ENCODE measurements around the gene KRTAP5-4.
A peak's percentile ranks its signal among the peaks of the same experiment; 100 is the strongest.
"Not testable (repeated sequence)": the region's sequence is repeated elsewhere in the genome, so short reads cannot be mapped to it uniquely, and the experiment has no call there.

Gene KRTAP5-4

DNA sequence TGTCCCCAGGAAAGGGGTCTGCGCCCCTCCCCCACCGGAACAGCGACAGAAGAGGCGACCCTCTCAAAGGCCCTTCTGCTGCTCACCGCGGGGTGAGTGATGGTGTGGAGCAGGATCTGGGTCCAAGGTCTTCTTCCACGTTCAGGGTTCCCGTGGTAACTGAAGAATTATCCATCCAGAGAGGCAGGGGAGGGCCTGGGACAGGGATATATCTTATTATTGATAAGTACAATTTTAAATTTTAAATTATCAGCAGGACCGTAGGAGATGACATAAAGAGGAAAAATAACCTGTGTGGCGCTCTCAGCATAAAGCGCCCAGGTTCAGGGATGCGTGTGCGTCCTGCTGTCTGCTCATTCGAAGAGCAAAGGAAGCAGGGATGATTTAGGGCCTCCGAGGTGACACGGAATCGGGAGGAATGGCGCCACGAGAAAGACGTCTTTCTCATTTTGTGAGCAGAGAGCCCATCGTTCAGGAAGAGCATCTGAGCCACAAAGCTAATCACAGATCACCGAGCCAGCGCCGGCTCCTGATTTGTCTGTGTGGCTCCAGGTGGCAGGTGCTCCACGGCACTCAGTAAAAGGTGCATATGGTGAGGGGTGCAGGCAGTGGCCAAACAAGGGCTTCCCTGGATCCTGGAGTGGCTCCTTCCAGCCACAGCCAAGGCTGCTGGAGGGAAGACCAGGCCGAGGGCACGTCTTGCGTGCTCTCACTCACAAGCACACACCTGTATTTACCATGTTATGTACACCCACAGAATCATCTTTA lies 26.9 kb upstream of the KRTAP5-4 start:
- Histone ChIP-seq H3K36me3 (replicated peaks) (no peaks in the 10 kb centered on the region), H3K4me1 (no peaks in the 10 kb centered on the region), H3K27me3 (ENCODE audit: low read depth) (peaks cover 6% of the 10 kb centered on the region; the same call in 1 of the 2 replicates), H3K4me3 (no peak overlapping the region), H3K9me3 (no peaks in the 10 kb centered on the region)
- in situ Hi-C loops (cut with MboI; ENCODE audit: low sequenced_read_pairs), result no loop called here
- DNase-seq (ENCODE audit: low spot score in 2 of 2), result no peak

DNA sequence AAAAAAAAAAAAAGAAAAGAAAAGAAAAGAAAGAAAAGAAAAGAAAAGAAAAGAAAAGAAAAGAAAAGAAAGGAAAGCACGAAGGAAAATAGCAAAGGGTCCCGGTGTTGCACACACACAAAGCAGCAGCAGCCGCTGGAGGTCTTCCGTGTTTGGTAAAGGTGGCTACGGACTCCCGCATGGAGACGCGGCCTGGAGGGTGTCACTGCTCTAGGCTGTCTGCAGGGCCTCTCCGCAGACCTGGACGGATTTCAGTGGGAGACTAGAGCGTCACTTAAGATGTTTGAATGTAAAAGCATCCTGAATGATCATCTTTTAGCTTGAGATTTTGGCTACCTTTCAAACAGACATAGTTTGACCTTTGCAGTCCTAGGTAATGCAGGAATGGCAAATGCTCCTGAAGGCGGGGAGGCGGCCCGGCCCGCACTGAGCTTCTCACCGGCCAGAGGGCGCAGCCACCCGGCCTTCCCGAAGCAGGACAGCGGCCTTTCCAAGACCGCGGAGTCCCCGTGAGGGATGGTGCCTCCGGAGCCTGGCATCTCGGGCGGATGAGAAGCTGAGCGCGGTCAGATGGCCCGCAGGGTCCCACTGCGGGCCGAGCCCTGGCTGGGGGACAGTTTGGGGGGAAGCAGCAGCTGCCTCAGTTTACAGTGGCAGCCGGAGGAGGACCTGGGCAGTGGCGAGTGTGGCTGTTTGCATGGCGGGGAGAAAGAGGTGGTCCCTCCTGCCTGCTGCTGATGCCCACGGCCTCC lies 26.1 kb upstream of the KRTAP5-4 start:
- in situ Hi-C loops (cut with MboI; ENCODE audit: low sequenced_read_pairs), result no loop called here
- Histone ChIP-seq H3K4me1 (no peaks in the 10 kb centered on the region), H3K9me3 (no peaks in the 10 kb centered on the region), H3K36me3 (replicated peaks) (no peaks in the 10 kb centered on the region), H3K4me3 (no peak overlapping the region), H3K27me3 (ENCODE audit: low read depth) (peaks cover 6% of the 10 kb centered on the region; the same call in 1 of the 2 replicates)
- DNase-seq (ENCODE audit: low spot score in 2 of 2), result no peak

DNA sequence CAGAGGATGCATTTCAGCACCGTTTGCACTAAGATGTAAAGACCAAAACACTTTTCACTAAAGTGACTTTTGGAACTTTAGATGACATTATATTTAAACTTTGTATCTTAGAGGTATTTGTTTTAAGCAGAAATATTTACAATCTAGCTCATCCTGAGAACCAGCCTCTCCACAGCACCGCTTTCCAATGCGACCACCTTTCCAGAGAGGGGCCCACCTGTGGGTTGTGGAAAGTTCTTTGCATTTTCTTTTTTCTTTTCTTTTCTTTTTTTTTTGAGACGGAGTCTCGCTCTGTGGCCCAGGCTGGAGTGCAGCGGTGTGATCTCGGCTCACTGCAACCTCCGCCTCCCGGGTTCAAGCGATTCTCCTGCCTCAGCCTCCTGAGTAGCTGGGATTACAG lies 24.6 kb upstream of the KRTAP5-4 start:
- H3K9me3 ChIP-seq; H3K4me1 ChIP-seq; H3K27me3 ChIP-seq (ENCODE audit: low read depth); H3K4me3 ChIP-seq; DNase-seq (ENCODE audit: low spot score in 2 of 2); H3K36me3 ChIP-seq (replicated peaks); in situ Hi-C loops (cut with MboI; ENCODE audit: low sequenced_read_pairs): not testable (repeated sequence)

DNA sequence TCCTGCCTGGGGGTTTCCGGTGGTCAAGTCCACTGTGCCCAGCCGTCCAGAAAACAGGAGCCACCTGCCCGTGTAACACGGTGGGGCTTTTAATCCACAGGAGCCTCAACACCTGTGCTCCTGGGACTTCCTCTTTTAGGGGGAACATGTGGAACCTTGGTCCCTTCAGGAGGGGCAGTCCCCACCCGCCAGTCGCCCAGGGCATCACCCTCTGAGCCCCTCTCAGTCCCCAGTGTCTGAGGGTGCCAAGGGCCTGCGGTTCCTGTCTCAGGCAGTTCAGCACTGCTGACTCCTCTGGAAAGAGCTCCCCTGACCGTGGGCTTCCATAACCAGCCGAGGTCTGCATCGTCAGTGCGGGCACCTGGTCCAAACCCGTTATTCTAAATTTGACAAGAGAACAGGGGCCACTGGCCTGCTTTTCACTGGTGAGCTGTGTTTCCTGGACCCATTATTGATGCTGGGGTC lies 23.5 kb upstream of the KRTAP5-4 start:
- in situ Hi-C loops (cut with MboI; ENCODE audit: low sequenced_read_pairs), result no loop called here
- no peak for DNase-seq (ENCODE audit: low spot score in 2 of 2)
- H3K4me3 ChIP-seq, result no peak overlapping the region
- no peaks in the 10 kb centered on the region for H3K4me1 ChIP-seq
- peaks cover 6% of the 10 kb centered on the region; the same call in 1 of the 2 replicates for H3K27me3 ChIP-seq (ENCODE audit: low read depth)
- H3K36me3 ChIP-seq (replicated peaks), result no peaks in the 10 kb centered on the region
- no peaks in the 10 kb centered on the region for H3K9me3 ChIP-seq

DNA sequence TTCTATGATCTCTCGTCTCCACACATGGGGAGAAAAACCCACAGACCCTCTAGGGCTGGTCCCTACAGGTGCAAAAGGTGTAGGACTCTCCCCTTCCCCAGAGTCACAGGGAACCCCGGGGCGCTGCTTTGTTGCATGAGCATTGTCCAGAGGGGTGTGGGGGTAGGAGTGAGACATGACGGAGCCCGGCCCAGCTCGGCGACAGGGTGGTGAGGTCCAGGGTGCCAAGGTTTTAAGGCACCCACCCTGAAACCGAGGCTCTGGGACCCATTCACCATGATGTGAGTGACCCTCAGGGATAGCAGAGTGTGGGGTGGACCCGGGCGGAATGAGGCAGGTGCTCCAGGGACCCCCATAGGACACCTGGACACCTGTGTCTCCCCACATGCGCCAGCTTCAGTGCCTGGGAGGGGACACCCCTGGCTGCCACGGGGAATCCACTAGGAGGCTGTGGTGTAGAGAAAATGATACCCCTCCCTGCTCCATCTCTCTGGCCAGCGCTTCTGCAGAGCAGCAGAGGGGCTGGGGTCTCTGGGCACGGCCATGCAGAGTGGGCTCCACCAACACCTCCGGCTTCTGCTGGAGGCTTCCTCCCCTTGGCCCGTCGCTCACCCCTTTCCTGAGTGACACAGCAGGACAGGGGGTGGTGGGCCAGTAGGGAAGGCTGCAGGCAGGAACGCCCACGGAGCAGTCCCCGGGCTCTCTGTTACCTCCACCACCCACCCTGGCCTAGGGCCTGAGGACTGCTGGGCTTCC lies 22.8 kb upstream of the KRTAP5-4 start:
- Histone ChIP-seq H3K27me3 (ENCODE audit: low read depth) (peaks cover 6% of the 10 kb centered on the region; the same call in 1 of the 2 replicates), H3K4me1 (no peaks in the 10 kb centered on the region), H3K36me3 (replicated peaks) (no peaks in the 10 kb centered on the region), H3K4me3 (no peak overlapping the region), H3K9me3 (no peaks in the 10 kb centered on the region)
- DNase-seq (ENCODE audit: low spot score in 2 of 2), result no peak
- in situ Hi-C loops (cut with MboI; ENCODE audit: low sequenced_read_pairs), result no loop called here

DNA sequence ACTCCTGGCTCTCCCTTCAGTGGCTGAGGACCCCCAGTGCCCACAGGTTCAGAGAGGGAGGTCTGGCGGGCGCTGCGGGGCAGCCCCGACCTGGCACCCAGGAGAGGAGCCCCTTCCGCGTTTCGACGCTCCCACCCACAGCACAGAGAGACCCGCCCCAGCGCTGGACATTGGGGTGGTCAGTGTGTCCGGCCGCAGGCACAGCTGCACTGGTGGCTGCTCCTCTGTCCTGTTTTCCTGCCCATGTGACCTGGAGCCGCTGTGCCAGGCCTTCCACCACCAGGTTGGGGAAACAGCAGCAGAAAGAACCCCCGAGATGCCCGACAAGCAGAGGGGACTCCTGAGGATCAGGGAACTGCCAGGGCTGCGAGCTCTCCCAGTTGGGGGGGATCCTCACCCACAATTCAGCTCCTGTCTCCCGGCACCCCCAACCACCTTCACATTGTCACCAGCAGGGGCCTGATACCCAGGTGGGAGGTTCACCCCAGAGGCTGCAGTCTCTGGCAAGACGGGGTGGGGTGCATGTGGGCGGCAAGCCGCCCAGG lies 21.3 kb upstream of the KRTAP5-4 start:
- DNase-seq (ENCODE audit: low spot score in 2 of 2), result no peak
- in situ Hi-C loops (cut with MboI; ENCODE audit: low sequenced_read_pairs), result no loop called here
- Histone ChIP-seq H3K27me3 (ENCODE audit: low read depth) (peaks cover 9% of the 10 kb centered on the region), H3K9me3 (no peaks in the 10 kb centered on the region), H3K4me3 (no peak overlapping the region), H3K36me3 (replicated peaks) (no peaks in the 10 kb centered on the region), H3K4me1 (no peaks in the 10 kb centered on the region)

DNA sequence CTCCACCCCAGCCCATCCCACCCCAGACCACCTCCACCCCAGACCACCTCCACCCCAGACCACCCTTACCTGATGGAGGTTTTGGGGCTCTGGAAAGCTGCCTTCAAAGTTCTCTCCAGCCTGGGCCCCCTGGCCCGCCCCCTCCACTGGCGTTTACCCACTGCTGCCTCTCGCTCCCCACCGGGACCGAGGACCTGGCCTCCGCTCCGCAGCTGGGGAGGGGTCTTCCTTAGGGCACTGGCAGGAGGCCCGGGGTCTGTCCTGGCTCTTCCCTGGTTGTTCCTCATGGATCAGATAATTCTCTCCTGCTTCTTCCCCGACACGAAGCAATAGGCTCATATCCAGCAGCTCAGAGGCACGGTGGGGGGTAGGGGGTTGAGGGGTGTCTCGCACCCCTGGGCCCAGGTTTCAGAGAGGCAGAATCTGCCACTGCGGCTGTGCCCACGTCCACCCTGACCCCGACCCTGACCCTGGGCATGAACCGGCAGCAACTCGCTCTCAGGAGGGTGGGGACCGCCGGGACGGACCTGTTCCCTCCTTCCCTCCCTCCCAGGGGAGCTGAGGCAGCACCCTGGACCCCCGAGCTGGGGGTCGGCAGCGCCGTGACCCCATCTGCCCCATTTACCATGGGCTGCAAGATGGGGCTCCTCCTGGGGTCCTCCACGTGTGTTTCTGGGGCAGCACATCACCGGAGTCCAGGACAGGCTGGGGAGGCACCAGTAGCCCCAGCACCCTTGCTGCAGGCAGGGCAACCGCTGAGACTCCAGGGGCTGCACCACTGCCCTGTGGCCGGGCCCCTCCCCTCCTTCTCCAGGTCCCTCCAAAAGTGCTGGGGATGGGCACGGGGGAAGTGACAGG lies 20.6 kb upstream of the KRTAP5-4 start:
- H3K27me3 ChIP-seq (ENCODE audit: low read depth), result peaks cover 9% of the 10 kb centered on the region
- DNase-seq (ENCODE audit: low spot score in 2 of 2), result no peak
- no peaks in the 10 kb centered on the region for H3K36me3 ChIP-seq (replicated peaks)
- no peaks in the 10 kb centered on the region for H3K9me3 ChIP-seq
- in situ Hi-C loops (cut with MboI; ENCODE audit: low sequenced_read_pairs), result no loop called here
- H3K4me1 ChIP-seq, result no peaks in the 10 kb centered on the region
- H3K4me3 ChIP-seq, result no peak overlapping the region

DNA sequence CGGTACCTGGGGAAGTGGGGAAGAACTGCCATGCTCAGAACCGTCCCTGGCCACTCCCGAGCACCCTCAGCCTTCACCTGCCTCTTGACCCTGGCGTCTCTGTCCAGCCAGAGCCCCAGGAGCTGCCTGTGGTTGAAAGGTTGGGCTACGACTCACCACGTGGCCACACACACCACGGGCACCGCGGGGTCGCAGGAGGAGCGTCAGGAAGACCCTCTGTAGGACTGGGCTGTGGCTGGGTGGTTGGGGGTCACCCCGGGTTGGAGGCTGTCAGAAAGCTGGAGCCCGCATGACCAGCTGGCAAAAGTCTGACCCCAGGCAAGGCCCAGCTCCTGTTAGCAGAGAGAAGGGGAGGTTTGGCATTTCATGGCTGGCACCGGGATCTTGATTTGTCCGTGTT lies 19.2 kb upstream of the KRTAP5-4 start:
- peaks cover 9% of the 10 kb centered on the region for H3K27me3 ChIP-seq (ENCODE audit: low read depth)
- in situ Hi-C loops (cut with MboI; ENCODE audit: low sequenced_read_pairs), result no loop called here
- H3K4me1 ChIP-seq, result no peaks in the 10 kb centered on the region

DNA sequence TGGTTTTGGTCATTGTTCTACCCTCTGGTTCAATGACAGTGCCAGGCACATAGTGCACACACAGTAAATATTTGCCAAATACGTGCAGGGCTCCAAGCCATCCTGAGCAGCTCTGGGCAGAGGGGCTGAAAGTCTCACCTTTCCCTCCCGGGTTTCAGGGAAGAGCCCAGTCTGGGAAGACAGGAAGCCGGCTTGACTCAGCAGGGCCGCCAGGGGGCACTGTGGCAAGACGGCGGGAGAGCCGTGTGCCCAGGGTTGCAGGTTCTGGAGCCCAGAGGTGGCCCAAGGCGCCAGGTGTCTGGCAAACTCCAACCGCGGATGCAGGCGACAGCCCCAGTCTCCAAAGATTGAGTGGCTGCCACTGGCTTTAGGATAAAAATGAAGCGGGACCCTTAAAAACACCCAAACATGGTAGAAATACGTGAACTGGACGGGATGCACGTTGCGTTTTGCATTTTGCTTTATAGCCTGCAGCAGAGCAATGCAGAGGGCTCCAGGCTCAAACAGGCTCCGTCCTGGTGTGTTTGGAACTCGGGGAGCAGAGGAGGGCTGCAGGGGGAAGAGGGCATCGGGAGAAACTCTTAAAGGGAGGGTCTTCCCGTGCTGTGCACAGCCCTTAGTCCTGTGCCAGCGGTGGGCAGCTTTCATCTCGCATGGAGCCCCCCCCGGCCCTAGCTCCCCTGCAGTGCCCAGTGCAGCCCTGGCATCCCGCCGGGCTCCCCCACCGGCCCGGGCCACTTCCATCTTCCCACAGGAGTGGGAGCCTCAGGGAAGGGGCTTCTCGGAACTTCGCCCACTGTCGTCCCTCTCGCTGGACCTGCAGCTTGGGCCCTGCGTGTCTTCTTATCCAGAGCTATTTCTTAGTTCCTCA lies 18.4 kb upstream of the KRTAP5-4 start:
- Histone ChIP-seq H3K9me3 (no peaks in the 10 kb centered on the region), H3K4me3 (no peak overlapping the region), H3K4me1 (no peaks in the 10 kb centered on the region), H3K36me3 (replicated peaks) (no peaks in the 10 kb centered on the region), H3K27me3 (ENCODE audit: low read depth) (peaks cover 11% of the 10 kb centered on the region)
- in situ Hi-C loops (cut with MboI; ENCODE audit: low sequenced_read_pairs), result no loop called here
- DNase-seq (ENCODE audit: low spot score in 2 of 2), result peak; percentile 33 to 72

More for the DNA sequence above, 19.2 kb upstream of the KRTAP5-4 start:
- H3K9me3 ChIP-seq, result no peaks in the 10 kb centered on the region
- no peak for DNase-seq (ENCODE audit: low spot score in 2 of 2)
- H3K4me3 ChIP-seq, result no peak overlapping the region
- H3K36me3 ChIP-seq (replicated peaks), result no peaks in the 10 kb centered on the region

DNA sequence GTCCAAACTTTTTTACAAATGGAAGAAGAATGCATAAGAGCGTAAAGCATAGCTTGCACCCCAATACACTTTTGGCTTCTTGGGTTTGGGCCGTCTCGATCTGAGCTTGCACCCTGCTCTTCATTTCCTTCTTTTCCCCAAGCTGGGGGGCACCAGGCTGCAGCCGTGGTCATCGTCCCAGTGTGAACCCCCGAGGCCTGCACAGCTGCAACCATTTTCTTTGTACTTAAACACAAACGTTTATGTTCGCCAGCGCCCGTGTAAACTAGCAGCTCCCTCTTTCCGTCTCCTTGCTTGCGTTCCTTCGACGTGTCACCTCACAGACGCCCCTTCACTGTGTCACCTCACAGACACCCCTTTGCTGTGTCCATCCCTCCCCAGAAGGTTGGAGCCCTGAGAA lies 17.7 kb upstream of the KRTAP5-4 start:
- Histone ChIP-seq H3K9me3 (no peaks in the 10 kb centered on the region), H3K4me1 (no peaks in the 10 kb centered on the region), H3K27me3 (ENCODE audit: low read depth) (peaks cover 16% of the 10 kb centered on the region), H3K36me3 (replicated peaks) (no peaks in the 10 kb centered on the region), H3K4me3 (no peak overlapping the region)
- in situ Hi-C loops (cut with MboI; ENCODE audit: low sequenced_read_pairs), result no loop called here
- no peak for DNase-seq (ENCODE audit: low spot score in 2 of 2)

DNA sequence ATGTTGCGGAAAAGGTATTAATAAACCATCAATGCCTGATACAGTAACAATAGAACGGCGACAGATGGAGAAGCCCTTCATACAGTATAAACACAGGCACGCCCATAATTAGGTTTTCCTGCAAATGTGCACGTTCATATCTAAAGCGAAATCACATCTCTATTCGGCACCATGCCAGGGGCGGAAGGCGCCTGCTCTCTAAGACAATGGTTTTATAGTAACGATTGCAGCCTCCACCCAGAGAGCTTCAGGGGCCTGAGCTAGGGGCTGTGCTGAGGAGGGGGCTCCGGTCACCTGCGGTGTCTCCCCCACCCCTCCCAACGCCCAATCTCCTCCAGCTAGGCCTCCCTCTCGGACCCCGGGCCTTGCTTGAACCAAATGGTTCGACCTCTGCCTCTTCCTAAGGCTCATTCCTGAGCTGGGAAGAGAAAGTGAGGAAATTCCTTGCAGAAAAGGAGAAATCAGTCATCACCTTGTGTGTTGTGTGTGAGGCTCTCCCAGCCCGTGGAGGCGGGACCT lies 17.2 kb upstream of the KRTAP5-4 start:
- Histone ChIP-seq H3K9me3 (no peaks in the 10 kb centered on the region), H3K4me3 (no peak overlapping the region), H3K36me3 (replicated peaks) (no peaks in the 10 kb centered on the region), H3K27me3 (ENCODE audit: low read depth) (peaks cover 19% of the 10 kb centered on the region), H3K4me1 (no peaks in the 10 kb centered on the region)
- no peak for DNase-seq (ENCODE audit: low spot score in 2 of 2)
- in situ Hi-C loops (cut with MboI; ENCODE audit: low sequenced_read_pairs), result no loop called here

DNA sequence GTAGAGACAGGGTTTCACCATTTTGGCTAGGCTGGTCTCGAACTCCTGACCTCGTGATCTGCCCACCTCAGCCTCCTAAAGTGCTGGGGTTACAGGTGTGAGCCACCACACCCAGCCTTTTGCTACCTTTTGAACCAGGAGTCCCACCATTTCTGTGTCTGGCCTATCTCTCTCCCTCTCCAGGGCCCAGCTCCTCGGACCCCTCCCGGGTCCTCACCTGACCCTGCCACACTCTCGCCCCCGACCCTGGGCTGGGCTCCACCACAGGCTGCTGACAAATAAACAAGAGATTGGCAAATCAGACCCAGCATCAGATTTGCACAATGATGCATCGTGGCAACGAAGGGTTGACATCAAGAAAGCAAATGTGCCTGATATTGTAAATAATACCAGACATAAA lies 16.4 kb upstream of the KRTAP5-4 start:
- no peaks in the 10 kb centered on the region for H3K36me3 ChIP-seq (replicated peaks)
- H3K4me1 ChIP-seq, result no peaks in the 10 kb centered on the region
- H3K9me3 ChIP-seq, result no peaks in the 10 kb centered on the region
- H3K27me3 ChIP-seq (ENCODE audit: low read depth), result peaks cover 26% of the 10 kb centered on the region
- DNase-seq (ENCODE audit: low spot score in 2 of 2), result no peak
- in situ Hi-C loops (cut with MboI; ENCODE audit: low sequenced_read_pairs), result no loop called here
- H3K4me3 ChIP-seq, result no peak overlapping the region
